GM23338 (cell line): ENCODE results near the gene EGLN3. TPM values are rescaled to one million over a fixed set of nuclear protein-coding genes. Genes with fewer than 3 reads are reported as not detected.

Source experiments
- ATAC-seq: fragments of 200-7000 bp; cut with Tn5 transposase; 3 replicates; pipeline ENCODE4 v1.9.1; 2020
- DNase-seq: peaks from one replicate; pipeline ENCODE4 v3.0.0-alpha.2; 2015; ENCODE audit warnings: low spot score
- H2AFZ ChIP-seq: fragments of 200-600 bp; sonication (generic); 2 replicates; pipeline ENCODE4 v1.8.0; 2016; ENCODE audit warnings: antibody characterized with exemption, mild to moderate bottlenecking, moderate library complexity
- H3F3A ChIP-seq: fragments of 200-600 bp; sonication (generic); replicated peaks from 2 replicates; pipeline ENCODE4 v1.8.0; 2017; ENCODE audit warnings: antibody characterized with exemption, mixed run types, low read depth
- H3K27ac ChIP-seq: fragments of 200-600 bp; sonication (generic); 2 replicates; pipeline ENCODE4 v1.6.1; 2016; ENCODE audit warnings: low read depth
- H3K27me3 ChIP-seq: fragments of 200-600 bp; sonication (generic); 2 replicates; pipeline ENCODE4 v1.8.0; 2016; ENCODE audit warnings: mild to moderate bottlenecking, mixed run types, moderate library complexity; ENCODE audit not compliant: insufficient read depth
- H3K36me3 ChIP-seq: fragments of 200-600 bp; sonication (generic); 2 replicates; pipeline ENCODE4 v1.8.0; 2016; ENCODE audit warnings: mild to moderate bottlenecking; ENCODE audit not compliant: insufficient read depth
- H3K4me1 ChIP-seq: fragments of 200-600 bp; sonication (generic); 2 replicates; pipeline ENCODE4 v1.8.0; 2016; ENCODE audit warnings: mild to moderate bottlenecking, moderate library complexity; ENCODE audit not compliant: insufficient read depth
- H3K4me2 ChIP-seq: fragments of 200-600 bp; sonication (generic); 2 replicates; pipeline ENCODE4 v1.7.1; 2017; ENCODE audit warnings: mixed run types
- H3K4me3 ChIP-seq: fragments of 200-600 bp; sonication (generic); 2 replicates; pipeline ENCODE4 v1.6.1; 2016; ENCODE audit warnings: mixed run types
- H3K79me2 ChIP-seq: fragments of 200-600 bp; sonication (generic); replicated peaks from 2 replicates; pipeline ENCODE4 v1.8.0; 2017; ENCODE audit warnings: mild to moderate bottlenecking; ENCODE audit not compliant: insufficient read depth
- H3K9me2 ChIP-seq: fragments of 200-600 bp; sonication (generic); 2 replicates; pipeline ENCODE4 v1.8.0; 2017; ENCODE audit not compliant: insufficient read depth
- H4K20me1 ChIP-seq: fragments of 200-600 bp; sonication (generic); replicated peaks from 2 replicates; pipeline ENCODE4 v1.8.0; 2017; ENCODE audit warnings: mild to moderate bottlenecking; ENCODE audit not compliant: insufficient read depth
- H3K27ac Mint-ChIP-seq: 2 replicates; pipeline ENCODE4 v1.8.0; 2020; ENCODE audit warnings: inconsistent platforms, mild to moderate bottlenecking, moderate library complexity, mixed read lengths
- H3K27me3 Mint-ChIP-seq: 3 replicates; pipeline ENCODE4 v1.8.0; 2022; ENCODE audit warnings: low read depth, mild to moderate bottlenecking, moderate library complexity, mixed read lengths, inconsistent platforms; ENCODE audit not compliant: insufficient read depth, poor library complexity
- H3K36me3 Mint-ChIP-seq: 3 replicates; pipeline ENCODE4 v1.8.0; 2021; ENCODE audit warnings: low read depth, mild to moderate bottlenecking, inconsistent platforms, moderate library complexity, mixed read lengths
- H3K4me1 Mint-ChIP-seq: 3 replicates; pipeline ENCODE4 v1.8.0; 2020; ENCODE audit warnings: mild to moderate bottlenecking, inconsistent platforms, mixed read lengths
- H3K4me3 Mint-ChIP-seq: 3 replicates; pipeline ENCODE4 v1.8.0; 2021; ENCODE audit warnings: moderate library complexity, mild to moderate bottlenecking, inconsistent platforms, mixed read lengths
- H3K9me3 Mint-ChIP-seq: 3 replicates; pipeline ENCODE4 v1.8.0; 2020; ENCODE audit warnings: moderate library complexity, mild to moderate bottlenecking, inconsistent platforms, mixed read lengths
- CREB1 ChIP-seq: fragments of 250-450 bp; sonication (Bioruptor Pico); IDR thresholded peaks from 2 replicates; pipeline ENCODE4 v1.5.0; 2020; ENCODE audit warnings: low read depth, mild to moderate bottlenecking, moderate library complexity
- EZH2 ChIP-seq: fragments of 200-600 bp; sonication (generic); IDR thresholded peaks from one replicate; pipeline ENCODE4 v1.8.0; 2017; ENCODE audit warnings: antibody characterized with exemption, mild to moderate bottlenecking, low read depth; ENCODE audit not compliant: unreplicated experiment
- EZH2phosphoT487 ChIP-seq: fragments of 200-600 bp; sonication (generic); IDR thresholded peaks from one replicate; pipeline ENCODE4 v1.8.1; 2018; ENCODE audit warnings: antibody characterized with exemption; ENCODE audit not compliant: unreplicated experiment
- JUNB ChIP-seq: IDR thresholded peaks from one replicate; pipeline ENCODE4 v1.6.1; 2016; ENCODE audit warnings: antibody characterized with exemption; ENCODE audit not compliant: unreplicated experiment
- NANOG ChIP-seq: IDR thresholded peaks from 2 replicates; pipeline ENCODE4 v1.6.1; 2016; ENCODE audit warnings: antibody characterized with exemption, borderline replicate concordance
- POLR2AphosphoS5 ChIP-seq: IDR thresholded peaks from 2 replicates; pipeline ENCODE4 v1.6.1; 2016; ENCODE audit warnings: antibody characterized with exemption, low read depth
- STAT1 ChIP-seq: IDR thresholded peaks from one replicate; pipeline ENCODE4 v1.6.1; 2016; ENCODE audit warnings: antibody characterized with exemption; ENCODE audit not compliant: unreplicated experiment
- ZNF114 ChIP-seq: fragments of 250-450 bp; sonication (Bioruptor Pico); IDR thresholded peaks from 2 replicates; pipeline ENCODE4 v1.5.0; 2020; ENCODE audit warnings: mild to moderate bottlenecking, moderate library complexity
- ZNF331 ChIP-seq: fragments of 250-450 bp; sonication (Bioruptor Pico); IDR thresholded peaks from 2 replicates; pipeline ENCODE4 v1.5.0; 2020; ENCODE audit warnings: low read depth, mild to moderate bottlenecking, moderate library complexity
- ZNF462 ChIP-seq: fragments of 250-450 bp; sonication (Bioruptor Pico); IDR thresholded peaks from 2 replicates; pipeline ENCODE4 v1.5.0; 2020; ENCODE audit warnings: mild to moderate bottlenecking, moderate library complexity
- polyA plus RNA-seq: library from polyadenylated mRNA; unstranded; fragments of >200 nt; fragmentation: Nextera tagmentation; extraction: Ambion mirVana; gene quantifications from 2 replicates; pipeline ENCODE4 v1.2.1, GENCODE V29; 2016
- total RNA-seq: library from RNA; depleted of rRNA; stranded (reverse); fragments of >200 nt; shearing (Covaris generic); gene quantifications from 2 replicates; pipeline ENCODE4 v1.2.3, GENCODE V29; 2014
- TF ChIP-seq, protein P1 (sequence below), 2 experiments: fragments of 200-600 bp in 1 of 2; sonication (generic) in 1 of 2; conservative IDR thresholded peaks; 2 replicates each; pipeline versions ENCODE4 v1.5.1 to v1.6.1; 2016 to 2017; ENCODE audit warnings: antibody characterized with exemption in 2 of 2, low read depth in 2 of 2, mild to moderate bottlenecking in 2 of 2, moderate library complexity in 1 of 2
- TF ChIP-seq, protein P2 (sequence below): IDR thresholded peaks from one replicate; pipeline ENCODE4 v1.6.1; 2018; ENCODE audit warnings: antibody characterized with exemption; ENCODE audit not compliant: unreplicated experiment
- TF ChIP-seq, protein P3 (sequence below): IDR thresholded peaks from 2 replicates; pipeline ENCODE4 v1.6.1; 2016; ENCODE audit warnings: antibody characterized with exemption

Gene EGLN3
- total and polyA plus RNA-seq, 2 experiments from 2014 or later = 26.8 to 42.9 TPM

- Histone ChIP-seq H3K9me2 (peaks cover 3% of the 10 kb centered on the region; the same call in 1 of the 2 replicates), H3K4me2 (no peak overlapping the region), H3K79me2 (no peaks in the 10 kb centered on the region), H4K20me1 (no peaks in the 10 kb centered on the region), H3F3A (no peaks in the 10 kb centered on the region), H3K36me3 (no peaks in the 10 kb centered on the region), H3K27ac (no peak overlapping the region), H3K27me3 (no peaks in the 10 kb centered on the region), H3K4me1 (no peaks in the 10 kb centered on the region), H2AFZ (0 out of 2 replicates have a peak overlapping the region, but pooled peaks have one; percentile 28), H3K4me3 (no peak overlapping the region)
- TF ChIP-seq ZNF114 (no peak), JUNB (no peak), EZH2phosphoT487 (no peak), ZNF462 (CRISPR knock-in tag) (no peak), POLR2AphosphoS5 (no peak), ZNF331 (CRISPR knock-in tag) (no peak), CREB1 (CRISPR knock-in tag) (no peak), EZH2 (no peak), NANOG (no peak), STAT1 (no peak)
- TF ChIP-seq, protein P1, sequence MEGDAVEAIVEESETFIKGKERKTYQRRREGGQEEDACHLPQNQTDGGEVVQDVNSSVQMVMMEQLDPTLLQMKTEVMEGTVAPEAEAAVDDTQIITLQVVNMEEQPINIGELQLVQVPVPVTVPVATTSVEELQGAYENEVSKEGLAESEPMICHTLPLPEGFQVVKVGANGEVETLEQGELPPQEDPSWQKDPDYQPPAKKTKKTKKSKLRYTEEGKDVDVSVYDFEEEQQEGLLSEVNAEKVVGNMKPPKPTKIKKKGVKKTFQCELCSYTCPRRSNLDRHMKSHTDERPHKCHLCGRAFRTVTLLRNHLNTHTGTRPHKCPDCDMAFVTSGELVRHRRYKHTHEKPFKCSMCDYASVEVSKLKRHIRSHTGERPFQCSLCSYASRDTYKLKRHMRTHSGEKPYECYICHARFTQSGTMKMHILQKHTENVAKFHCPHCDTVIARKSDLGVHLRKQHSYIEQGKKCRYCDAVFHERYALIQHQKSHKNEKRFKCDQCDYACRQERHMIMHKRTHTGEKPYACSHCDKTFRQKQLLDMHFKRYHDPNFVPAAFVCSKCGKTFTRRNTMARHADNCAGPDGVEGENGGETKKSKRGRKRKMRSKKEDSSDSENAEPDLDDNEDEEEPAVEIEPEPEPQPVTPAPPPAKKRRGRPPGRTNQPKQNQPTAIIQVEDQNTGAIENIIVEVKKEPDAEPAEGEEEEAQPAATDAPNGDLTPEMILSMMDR (conservative IDR thresholded peaks at IDR 0.05; ENCODE audit: low read depth in 2 of 2) = no peak
- TF ChIP-seq, protein P2, sequence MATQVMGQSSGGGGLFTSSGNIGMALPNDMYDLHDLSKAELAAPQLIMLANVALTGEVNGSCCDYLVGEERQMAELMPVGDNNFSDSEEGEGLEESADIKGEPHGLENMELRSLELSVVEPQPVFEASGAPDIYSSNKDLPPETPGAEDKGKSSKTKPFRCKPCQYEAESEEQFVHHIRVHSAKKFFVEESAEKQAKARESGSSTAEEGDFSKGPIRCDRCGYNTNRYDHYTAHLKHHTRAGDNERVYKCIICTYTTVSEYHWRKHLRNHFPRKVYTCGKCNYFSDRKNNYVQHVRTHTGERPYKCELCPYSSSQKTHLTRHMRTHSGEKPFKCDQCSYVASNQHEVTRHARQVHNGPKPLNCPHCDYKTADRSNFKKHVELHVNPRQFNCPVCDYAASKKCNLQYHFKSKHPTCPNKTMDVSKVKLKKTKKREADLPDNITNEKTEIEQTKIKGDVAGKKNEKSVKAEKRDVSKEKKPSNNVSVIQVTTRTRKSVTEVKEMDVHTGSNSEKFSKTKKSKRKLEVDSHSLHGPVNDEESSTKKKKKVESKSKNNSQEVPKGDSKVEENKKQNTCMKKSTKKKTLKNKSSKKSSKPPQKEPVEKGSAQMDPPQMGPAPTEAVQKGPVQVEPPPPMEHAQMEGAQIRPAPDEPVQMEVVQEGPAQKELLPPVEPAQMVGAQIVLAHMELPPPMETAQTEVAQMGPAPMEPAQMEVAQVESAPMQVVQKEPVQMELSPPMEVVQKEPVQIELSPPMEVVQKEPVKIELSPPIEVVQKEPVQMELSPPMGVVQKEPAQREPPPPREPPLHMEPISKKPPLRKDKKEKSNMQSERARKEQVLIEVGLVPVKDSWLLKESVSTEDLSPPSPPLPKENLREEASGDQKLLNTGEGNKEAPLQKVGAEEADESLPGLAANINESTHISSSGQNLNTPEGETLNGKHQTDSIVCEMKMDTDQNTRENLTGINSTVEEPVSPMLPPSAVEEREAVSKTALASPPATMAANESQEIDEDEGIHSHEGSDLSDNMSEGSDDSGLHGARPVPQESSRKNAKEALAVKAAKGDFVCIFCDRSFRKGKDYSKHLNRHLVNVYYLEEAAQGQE = no peak
- TF ChIP-seq, protein P3, sequence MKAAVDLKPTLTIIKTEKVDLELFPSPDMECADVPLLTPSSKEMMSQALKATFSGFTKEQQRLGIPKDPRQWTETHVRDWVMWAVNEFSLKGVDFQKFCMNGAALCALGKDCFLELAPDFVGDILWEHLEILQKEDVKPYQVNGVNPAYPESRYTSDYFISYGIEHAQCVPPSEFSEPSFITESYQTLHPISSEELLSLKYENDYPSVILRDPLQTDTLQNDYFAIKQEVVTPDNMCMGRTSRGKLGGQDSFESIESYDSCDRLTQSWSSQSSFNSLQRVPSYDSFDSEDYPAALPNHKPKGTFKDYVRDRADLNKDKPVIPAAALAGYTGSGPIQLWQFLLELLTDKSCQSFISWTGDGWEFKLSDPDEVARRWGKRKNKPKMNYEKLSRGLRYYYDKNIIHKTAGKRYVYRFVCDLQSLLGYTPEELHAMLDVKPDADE = no peak
- DNase-seq (no peak), ATAC-seq (no peak)
- Mint-ChIP-seq H3K9me3 (peaks cover 9% of the 10 kb centered on the region; the same call in 2 of the 3 replicates), H3K4me1 (no peaks in the 10 kb centered on the region), H3K36me3 (peaks cover 2% of the 10 kb centered on the region; the same call in 2 of the 3 replicates), H3K27ac (no peak overlapping the region; the same call in 1 of the 2 replicates), H3K4me3 (no peak overlapping the region), H3K27me3 (no peaks in the 10 kb centered on the region)
Observed at GRCh38 chr14:33979613-33980276, 28.9 kb upstream of the EGLN3 start.
